ENCODE results near the gene MAP3K3. TPM values are rescaled to one million over a fixed set of nuclear protein-coding genes. Genes with fewer than 3 reads are reported as not detected.

The MAP3K3 gene
- total and polyA plus RNA-seq, 4 donors: 24.5 to 56.3 (median 41.5) TPM

GRCh38 chr17:63578769-63579111 is 43.5 kb upstream of the MAP3K3 start:
- Histone ChIP-seq H3K4me3 (no peak overlapping the region), H3K27me3 (ENCODE audit: control insufficient read depth in 3 of 3, insufficient read depth in 3 of 3, low read length in 2 of 3) (no peaks in the 10 kb centered on the region), H3K9me3 (ENCODE audit: control insufficient read depth in 4 of 4, insufficient read depth in 3 of 4, low read length in 3 of 4) (no peaks in the 10 kb centered on the region), H3K27ac (ENCODE audit: low read depth in 1 of 2, low read length in 1 of 2) (no peak overlapping the region), H3K4me1 (ENCODE audit: control insufficient read depth in 5 of 5, insufficient read depth in 5 of 5, low read length in 5 of 5) (peaks cover 0 to 7% (median 0%) of the 10 kb centered on the region in 5 donors), H3K9ac (ENCODE audit: insufficient read depth in 1 of 2, low read length in 2 of 2) (no peak overlapping the region), H3K36me3 (ENCODE audit: control insufficient read depth in 4 of 4, insufficient read depth in 4 of 4, low read length in 4 of 4) (peaks cover 11 to 31% (median 28%) of the 10 kb centered on the region in 4 donors)
- ATAC-seq (ENCODE audit: insufficient read depth, low FRiP score) (no peak), DNase-seq (no peak)
- 74 to 89% methylated on average over 5 of the region's 5 CpGs for WGBS, 2 donors
- TF ChIP-seq, protein P1, sequence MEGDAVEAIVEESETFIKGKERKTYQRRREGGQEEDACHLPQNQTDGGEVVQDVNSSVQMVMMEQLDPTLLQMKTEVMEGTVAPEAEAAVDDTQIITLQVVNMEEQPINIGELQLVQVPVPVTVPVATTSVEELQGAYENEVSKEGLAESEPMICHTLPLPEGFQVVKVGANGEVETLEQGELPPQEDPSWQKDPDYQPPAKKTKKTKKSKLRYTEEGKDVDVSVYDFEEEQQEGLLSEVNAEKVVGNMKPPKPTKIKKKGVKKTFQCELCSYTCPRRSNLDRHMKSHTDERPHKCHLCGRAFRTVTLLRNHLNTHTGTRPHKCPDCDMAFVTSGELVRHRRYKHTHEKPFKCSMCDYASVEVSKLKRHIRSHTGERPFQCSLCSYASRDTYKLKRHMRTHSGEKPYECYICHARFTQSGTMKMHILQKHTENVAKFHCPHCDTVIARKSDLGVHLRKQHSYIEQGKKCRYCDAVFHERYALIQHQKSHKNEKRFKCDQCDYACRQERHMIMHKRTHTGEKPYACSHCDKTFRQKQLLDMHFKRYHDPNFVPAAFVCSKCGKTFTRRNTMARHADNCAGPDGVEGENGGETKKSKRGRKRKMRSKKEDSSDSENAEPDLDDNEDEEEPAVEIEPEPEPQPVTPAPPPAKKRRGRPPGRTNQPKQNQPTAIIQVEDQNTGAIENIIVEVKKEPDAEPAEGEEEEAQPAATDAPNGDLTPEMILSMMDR (IDR thresholded peaks at IDR 0.05; ENCODE audit: control extremely low read depth, extremely low read depth): no peak

DNA sequence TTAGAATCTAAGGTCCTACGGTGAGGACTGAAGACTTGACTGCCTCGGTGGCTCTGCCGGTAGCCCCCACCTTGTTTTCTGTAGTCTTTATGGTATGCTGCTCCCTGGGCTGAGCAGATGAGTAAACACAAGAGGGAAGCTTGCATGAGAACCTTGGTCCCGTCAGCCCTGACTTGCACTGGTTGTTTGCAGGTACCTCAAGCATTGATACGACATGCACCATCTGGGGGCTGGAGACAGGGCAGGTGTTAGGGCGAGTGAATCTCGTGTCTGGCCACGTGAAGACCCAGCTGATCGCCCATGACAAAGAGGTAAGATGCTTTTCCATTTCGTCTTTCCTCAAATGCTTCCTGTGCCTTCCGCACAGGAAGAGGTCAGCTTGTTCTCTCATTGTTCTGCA is 42.6 kb upstream of the MAP3K3 start:
- Histone ChIP-seq H3K4me1 (ENCODE audit: control insufficient read depth in 5 of 5, insufficient read depth in 5 of 5, low read length in 5 of 5) (peaks cover 0 to 7% (median 0%) of the 10 kb centered on the region in 5 donors), H3K36me3 (ENCODE audit: control insufficient read depth in 4 of 4, insufficient read depth in 4 of 4, low read length in 4 of 4) (peaks cover 11 to 35% (median 30%) of the 10 kb centered on the region in 4 donors), H3K9ac (ENCODE audit: insufficient read depth in 1 of 2, low read length in 2 of 2) (no peak overlapping the region), H3K4me3 (no peak overlapping the region), H3K27ac (ENCODE audit: low read depth in 1 of 2, low read length in 1 of 2) (peak overlapping the region in 1 of 2 donors; percentile 43), H3K9me3 (ENCODE audit: control insufficient read depth in 4 of 4, insufficient read depth in 3 of 4, low read length in 3 of 4) (no peaks in the 10 kb centered on the region), H3K27me3 (ENCODE audit: control insufficient read depth in 3 of 3, insufficient read depth in 3 of 3, low read length in 2 of 3) (no peaks in the 10 kb centered on the region)
- 63 to 72% methylated on average over 11 of the region's 11 CpGs for WGBS, 2 donors
- no peak for ATAC-seq (ENCODE audit: insufficient read depth, low FRiP score)
- peak in 1 of 3 donors; percentile 15 for DNase-seq
- TF ChIP-seq, protein P1 (IDR thresholded peaks at IDR 0.05; ENCODE audit: control extremely low read depth, extremely low read depth): no peak

- ATAC-seq (ENCODE audit: insufficient read depth, low FRiP score) (no peak), DNase-seq (no peak)
- H3K9ac ChIP-seq (ENCODE audit: insufficient read depth in 1 of 2, low read length in 2 of 2): no peak overlapping the region
- no peaks in the 10 kb centered on the region for H3K9me3 ChIP-seq (ENCODE audit: control insufficient read depth in 4 of 4, insufficient read depth in 3 of 4, low read length in 3 of 4)
- no peak overlapping the region for H3K4me3 ChIP-seq
- peaks cover 31 to 57% (median 53%) of the 10 kb centered on the region in 4 donors for H3K36me3 ChIP-seq (ENCODE audit: control insufficient read depth in 4 of 4, insufficient read depth in 4 of 4, low read length in 4 of 4)
- H3K4me1 ChIP-seq (ENCODE audit: control insufficient read depth in 5 of 5, insufficient read depth in 5 of 5, low read length in 5 of 5): no peaks in the 10 kb centered on the region
- WGBS, 2 donors: 92 to 93% methylated on average over 5 of the region's 5 CpGs
- H3K27ac ChIP-seq (ENCODE audit: low read depth in 1 of 2, low read length in 1 of 2): no peak overlapping the region
- TF ChIP-seq, protein P1 (IDR thresholded peaks at IDR 0.05; ENCODE audit: control extremely low read depth, extremely low read depth): no peak
- H3K27me3 ChIP-seq (ENCODE audit: control insufficient read depth in 3 of 3, insufficient read depth in 3 of 3, low read length in 2 of 3): no peaks in the 10 kb centered on the region
Observed at GRCh38 chr17:63587770-63588169, 34.4 kb upstream of the MAP3K3 start.

DNA sequence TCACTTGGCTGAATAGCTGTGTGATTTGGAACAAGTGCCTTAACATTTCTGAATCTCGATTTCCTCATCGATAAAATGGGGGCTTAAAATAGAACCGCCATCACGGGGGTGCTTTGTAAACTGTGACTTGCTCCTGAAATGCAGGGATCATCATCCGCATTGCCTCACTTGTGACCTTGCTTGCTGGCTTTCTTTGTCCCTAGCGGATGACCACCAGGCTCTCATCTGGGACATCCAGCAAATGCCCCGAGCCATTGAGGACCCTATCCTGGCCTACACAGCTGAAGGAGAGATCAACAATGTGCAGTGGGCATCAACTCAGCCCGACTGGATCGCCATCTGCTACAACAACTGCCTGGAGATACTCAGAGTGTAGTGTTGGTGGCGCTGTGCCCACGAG is 33.4 kb upstream of the MAP3K3 start:
- peaks cover 30 to 49% (median 46%) of the 10 kb centered on the region in 4 donors for H3K36me3 ChIP-seq (ENCODE audit: control insufficient read depth in 4 of 4, insufficient read depth in 4 of 4, low read length in 4 of 4)
- WGBS, 2 donors: 90 to 94% methylated on average over 11 of the region's 11 CpGs
- H3K9ac ChIP-seq (ENCODE audit: insufficient read depth in 1 of 2, low read length in 2 of 2): no peak overlapping the region
- H3K4me3 ChIP-seq: no peak overlapping the region
- TF ChIP-seq, protein P1 (IDR thresholded peaks at IDR 0.05; ENCODE audit: control extremely low read depth, extremely low read depth): no peak
- no peaks in the 10 kb centered on the region for H3K27me3 ChIP-seq (ENCODE audit: control insufficient read depth in 3 of 3, insufficient read depth in 3 of 3, low read length in 2 of 3)
- DNase-seq (no peak), ATAC-seq (ENCODE audit: insufficient read depth, low FRiP score) (no peak)
- H3K27ac ChIP-seq (ENCODE audit: low read depth in 1 of 2, low read length in 1 of 2): no peak overlapping the region
- H3K4me1 ChIP-seq (ENCODE audit: control insufficient read depth in 5 of 5, insufficient read depth in 5 of 5, low read length in 5 of 5): no peaks in the 10 kb centered on the region
- no peaks in the 10 kb centered on the region for H3K9me3 ChIP-seq (ENCODE audit: control insufficient read depth in 4 of 4, insufficient read depth in 3 of 4, low read length in 3 of 4)
